ENCODE data around the gene WDFY1.

WDFY1 gene

DNA sequence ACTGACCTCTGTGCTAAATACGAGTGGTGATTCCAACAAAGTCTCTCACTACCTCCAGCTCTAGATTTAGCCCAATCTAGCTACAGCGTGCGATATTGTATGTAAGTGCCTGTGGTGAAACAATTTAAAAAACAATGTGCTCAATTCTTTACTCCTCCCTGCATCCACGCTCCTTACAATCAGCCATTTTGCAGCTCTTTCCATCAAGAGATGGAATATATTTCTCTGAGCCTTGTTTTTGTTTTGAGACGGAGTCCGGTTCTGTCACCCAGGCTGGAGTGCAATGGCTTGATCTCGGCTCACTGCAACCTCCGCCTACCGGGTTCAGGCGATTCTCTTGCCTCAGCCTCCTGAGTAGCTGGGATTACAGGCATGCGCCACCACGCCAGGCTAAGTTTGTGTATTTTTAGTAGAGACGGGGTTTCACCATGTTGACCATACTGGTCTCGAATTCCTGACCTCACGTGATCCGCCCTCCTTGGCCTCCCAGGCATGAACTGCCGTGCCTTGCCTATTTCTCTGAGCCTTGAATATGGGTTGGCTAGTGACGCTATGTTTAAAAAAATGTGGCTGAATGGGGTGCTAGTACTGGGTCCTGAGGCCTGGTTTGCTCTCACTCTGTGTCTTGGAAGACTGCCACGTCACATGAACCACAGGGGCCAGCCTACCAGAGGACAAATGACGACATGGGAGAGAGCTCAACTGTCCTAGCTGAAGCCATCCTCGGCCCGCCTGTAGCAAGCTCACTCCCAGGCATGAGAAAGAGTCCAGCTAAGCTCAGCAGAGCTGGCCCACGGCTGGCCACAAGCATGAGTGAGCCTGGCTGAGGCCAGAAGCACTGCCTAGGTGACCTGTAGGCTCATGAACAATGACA is 14.8 kb downstream of the WDFY1 start:
- no peak for DNase-seq (ENCODE audit: low read depth in 2 of 2, low spot score in 1 of 2)

DNA sequence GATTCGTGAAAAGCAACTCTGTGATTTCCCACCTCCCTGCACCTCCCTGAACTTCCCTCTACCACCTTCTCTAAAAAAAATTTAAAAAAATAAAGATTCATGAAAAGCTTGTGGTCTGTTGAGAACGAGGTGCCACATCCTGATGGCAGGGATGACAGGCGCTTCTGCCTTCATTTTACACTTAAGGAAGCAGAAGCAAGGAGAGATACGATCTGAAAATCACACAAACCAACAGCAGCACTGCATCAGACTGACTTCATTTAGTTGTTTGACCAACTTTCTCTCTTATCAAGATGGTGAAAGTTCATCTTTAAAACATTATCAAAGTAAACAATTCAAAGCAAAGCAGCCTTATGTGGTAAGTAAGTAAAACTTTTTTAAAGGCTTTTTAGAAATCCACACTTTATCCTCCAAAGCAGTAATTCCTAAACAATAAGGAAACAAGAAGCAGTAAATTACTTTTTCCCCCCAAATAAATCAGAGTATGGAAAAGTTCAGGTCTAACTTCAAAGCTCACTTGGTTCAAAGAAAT is 15.5 kb downstream of the WDFY1 start:
- DNase-seq (ENCODE audit: low read depth in 2 of 2, low spot score in 1 of 2): no peak

DNA sequence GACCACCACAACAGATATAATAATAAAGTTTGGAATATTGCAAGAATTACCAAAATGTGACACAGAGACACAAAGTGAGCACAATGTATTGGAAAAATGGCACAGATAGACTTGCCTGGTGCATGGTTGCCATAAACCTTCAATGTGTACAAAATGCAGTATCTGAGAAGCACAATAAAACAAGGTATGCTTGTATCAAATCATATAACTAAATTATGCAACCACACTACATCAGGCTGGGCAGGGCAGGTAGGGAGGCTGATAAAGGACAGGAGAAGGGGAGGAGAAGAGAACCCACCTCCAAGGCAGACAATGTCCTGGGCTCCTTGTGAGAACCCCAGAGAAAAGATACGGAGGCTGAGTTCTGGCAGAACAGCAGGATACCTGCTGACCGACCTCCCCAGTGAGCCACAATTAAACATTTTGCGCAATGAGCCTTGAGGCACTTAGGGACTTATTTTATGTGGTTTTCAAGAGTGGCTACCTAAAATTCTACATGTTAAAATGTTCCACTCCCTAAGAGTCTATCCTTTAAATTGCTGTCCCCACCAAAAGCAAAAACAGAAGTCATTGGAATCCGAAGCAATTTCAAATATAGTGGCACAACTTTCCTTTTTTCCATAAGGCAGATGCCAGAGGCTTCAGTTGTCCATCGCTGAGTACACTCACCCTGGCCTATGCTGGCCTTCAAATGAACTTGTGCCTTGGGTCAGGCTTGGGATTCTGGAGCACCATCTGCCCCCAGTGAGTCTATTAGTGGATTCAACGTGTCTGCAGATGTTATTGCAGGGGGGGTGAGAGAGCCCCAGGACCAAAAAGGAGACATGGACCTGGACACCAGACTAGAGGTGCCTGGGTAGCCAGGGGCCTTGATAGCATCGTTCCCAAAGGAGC is 16.8 kb downstream of the WDFY1 start:
- no peak for DNase-seq (ENCODE audit: low read depth in 2 of 2, low spot score in 1 of 2)

DNA sequence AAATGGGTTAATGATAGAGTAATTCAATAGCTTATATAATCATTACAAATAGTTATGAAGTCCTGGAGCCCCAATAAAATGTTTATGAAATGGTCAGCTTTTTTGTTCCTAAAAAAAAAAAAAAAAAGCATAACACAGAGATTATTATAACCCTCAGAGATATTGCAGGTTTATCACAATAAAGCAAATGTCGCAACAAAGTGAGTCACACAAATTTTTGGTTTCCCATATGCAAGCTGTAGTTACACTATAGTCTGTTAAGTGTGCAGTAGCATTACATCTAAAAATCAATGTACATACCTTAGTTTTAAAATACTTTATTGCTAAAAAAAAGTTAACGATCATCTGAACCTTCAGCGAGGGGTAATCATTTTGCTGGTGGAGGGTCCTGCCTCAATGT is 20.0 kb downstream of the WDFY1 start:
- no peak for DNase-seq (ENCODE audit: low read depth in 2 of 2, low spot score in 1 of 2)

DNA sequence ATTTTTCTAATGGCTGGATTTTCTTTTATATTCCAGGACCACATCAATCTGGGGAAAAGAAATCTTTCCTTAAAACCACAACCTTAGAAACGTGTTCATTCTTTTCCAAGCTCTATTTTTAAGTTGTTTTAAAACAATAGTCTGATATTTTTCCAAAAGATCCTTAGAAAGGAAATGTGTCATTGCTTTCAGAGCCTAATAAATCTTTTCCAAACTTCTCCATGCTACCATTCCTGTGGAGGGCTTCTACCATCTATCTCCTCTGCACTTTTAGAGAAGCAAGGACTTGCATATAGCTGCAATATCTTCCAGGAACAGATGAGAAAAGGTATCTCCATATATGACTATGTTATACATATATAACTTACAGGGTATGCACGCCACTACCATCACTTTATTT is 21.2 kb downstream of the WDFY1 start:
- no peak for DNase-seq (ENCODE audit: low read depth in 2 of 2, low spot score in 1 of 2)

DNA sequence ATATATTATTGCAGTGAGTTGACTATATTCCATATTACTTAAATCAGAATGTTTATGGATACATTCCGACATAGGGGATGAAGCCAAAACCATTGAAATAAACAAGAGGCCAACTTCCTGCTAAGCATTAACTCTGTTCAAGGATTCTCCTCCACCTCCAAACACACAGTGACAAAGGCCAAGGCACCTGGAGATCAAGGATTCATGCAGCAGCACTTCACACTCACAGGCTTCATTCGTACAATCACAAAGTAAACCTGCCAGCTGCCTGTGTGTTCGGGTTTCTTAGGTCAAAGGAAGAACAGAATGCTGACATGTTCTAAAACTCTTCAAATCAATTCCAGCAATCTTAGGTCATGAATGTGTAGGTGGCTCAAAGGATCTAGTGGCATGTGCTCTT is 22.8 kb downstream of the WDFY1 start:
- no peak for DNase-seq (ENCODE audit: low read depth in 2 of 2, low spot score in 1 of 2)

DNA sequence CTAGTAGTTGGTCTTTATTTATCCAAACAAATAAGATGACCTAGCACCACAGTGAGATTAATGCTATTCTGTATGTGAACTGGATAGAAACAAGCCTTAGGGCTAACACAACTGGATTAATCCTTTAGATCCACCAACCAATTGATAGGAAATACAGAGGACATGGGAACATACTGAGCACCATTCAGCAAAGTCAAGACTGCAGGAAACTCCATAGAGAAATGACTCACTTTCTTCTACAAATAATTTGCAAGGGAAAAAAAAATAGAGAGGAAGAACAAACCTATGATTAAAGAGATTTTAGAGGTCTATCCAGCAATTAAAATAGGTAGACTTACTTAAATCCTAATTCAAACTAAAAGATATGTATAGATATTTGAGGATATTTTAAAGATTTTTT is 23.9 kb downstream of the WDFY1 start:
- DNase-seq (ENCODE audit: low read depth in 2 of 2, low spot score in 1 of 2): no peak

DNA sequence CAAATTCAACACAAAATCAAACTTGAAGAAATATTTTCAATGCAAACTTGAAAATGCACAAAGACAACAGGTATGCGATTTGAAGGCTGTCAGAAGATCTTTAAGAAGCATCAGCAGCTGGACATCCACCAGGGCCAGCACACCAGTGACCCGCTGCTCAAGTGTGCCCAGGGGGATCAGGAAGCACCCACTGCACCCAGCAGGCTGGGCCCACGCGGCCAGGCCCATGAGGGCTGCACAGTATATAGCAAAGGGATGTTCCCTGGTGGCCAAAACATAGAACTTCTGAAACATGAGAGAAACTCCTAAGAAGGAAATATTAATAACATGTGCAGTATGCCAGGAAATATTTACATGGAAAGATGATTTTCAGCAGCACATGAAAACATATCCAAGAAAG is 25.0 kb downstream of the WDFY1 start:
- no peak for DNase-seq (ENCODE audit: low read depth in 2 of 2, low spot score in 1 of 2)

DNA sequence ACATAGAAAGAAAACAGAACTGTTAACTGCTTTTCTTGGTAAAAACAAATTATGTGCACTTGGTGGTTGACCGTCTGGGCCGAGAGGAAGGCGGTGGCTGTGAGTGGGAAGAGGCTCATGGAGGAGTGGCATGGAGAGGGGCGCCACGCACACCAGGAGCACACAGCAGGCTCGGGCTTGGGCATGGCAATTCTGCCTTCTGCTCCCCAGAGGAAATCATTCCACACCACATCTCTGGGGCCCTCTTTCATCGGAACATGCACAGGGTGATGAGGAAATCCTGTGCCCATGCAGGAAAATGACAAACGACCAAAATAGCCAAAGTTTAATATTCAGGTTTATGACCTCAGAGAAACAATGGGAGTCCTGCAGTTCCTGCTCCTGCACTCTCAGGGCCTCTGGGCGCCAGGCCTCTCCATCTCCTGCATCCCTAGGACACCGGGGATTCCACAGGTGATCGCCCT is 26.4 kb downstream of the WDFY1 start:
- no peak for DNase-seq (ENCODE audit: low read depth in 2 of 2, low spot score in 1 of 2)

DNA sequence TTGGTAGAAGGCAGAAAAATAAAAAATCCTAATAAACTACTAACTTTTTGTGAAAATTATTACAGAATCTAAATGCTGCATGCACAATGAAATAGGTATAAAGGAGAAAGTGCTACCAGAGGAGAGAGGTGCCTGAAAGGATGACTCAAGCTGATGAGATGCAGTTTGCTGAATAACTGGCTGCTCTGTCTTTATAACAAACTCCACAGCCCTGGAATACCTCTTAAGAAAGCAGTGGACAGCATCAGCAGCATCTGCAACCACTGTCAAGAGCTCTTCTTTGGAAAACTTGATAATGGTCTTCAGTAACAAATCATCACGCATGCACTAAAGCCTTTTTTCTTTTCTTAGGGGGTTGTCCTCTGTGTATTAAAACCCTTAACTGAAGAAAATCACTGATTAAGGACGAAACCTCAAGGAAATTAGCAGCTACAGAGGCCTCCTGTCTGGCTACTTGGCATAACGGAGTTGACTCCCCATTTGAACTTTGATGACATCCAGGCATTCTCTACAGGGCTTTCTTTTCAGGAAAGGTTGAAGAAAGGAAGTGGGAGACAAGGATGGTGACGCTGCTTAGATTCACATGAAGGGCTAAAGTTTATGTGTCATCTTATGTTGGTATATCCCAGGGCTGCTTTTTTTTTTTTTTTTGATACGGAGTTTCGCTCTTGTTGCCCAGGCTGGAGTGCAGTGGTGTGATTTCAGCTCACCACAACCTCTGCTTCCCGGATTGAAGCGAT is 28.8 kb downstream of the WDFY1 start:
- DNase-seq (ENCODE audit: low read depth in 2 of 2, low spot score in 1 of 2): no peak

DNA sequence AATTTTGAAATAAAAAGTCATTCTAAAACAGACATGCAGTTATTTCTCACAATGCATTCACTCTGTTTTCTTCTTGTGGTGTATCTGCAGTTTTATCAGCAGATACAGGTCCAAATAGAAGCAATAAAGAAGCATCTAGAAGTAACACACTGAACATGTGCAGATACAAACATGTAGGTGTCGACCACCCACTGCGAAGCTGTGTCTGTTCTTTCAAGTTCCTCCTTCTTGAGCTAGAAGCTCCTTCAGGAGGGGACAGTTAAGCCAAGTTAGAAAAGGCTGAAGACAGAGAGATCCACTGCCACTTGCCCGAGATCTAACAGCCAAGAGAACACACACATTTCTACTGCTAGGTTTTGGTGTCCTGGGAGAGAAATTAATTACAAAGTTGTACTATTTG is 30.1 kb downstream of the WDFY1 start:
- no peak for DNase-seq (ENCODE audit: low read depth in 2 of 2, low spot score in 1 of 2)

DNA sequence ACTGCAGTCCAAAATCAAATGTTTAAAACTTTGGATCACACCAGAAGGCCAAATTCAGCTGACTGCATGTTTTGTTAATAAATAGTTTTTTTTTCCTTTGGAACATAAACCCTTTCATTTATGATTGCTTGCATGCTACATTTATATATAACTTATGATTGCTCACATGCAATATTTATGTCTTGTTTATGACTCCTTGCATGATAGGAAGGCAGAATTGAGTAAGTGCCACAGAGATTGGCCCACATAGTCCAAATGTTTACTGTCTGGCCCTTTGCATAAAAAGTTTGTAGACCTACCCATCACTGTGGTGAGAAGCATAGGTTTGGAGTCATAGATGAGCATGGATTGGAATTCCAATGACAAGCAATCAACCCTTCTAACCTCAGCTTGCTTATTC is 30.8 kb downstream of the WDFY1 start:
- DNase-seq (ENCODE audit: low read depth in 2 of 2, low spot score in 1 of 2): no peak

DNA sequence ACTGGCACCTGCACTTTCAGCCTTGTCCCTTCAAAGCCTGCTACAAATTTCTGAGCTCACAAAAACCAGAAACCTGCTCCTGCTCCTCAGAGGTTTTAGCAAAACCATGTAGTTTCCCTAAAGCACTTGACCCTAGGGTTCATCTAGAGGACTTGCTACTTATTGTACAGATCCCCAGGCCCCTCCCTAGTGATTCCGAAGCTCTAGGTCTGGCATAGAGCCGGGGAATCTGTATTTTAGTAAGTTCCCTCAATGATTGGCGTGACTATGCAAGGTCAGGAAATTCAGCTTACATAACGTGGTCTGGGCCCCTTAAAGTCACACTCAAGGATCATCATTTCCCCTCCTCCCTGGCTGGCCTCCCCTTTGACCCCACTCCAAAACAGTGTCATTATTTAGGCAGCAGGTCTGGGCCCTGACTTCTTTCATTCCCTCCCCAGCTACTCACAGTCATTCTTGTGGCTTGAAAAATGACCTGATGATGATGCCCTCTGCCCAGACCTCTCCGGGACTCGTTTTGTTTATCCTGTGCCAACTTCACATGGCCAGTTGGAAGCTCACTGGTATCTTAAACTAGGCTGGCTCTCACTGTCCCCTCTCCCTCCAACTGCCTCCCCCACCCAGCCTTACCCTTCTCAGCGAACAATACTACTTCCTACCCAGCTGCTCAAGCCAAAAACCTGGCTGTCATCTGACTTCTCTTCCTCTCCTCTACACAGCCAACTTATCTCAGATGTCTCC is 36.0 kb downstream of the WDFY1 start:
- no peak for DNase-seq (ENCODE audit: low read depth in 2 of 2, low spot score in 1 of 2)

DNA sequence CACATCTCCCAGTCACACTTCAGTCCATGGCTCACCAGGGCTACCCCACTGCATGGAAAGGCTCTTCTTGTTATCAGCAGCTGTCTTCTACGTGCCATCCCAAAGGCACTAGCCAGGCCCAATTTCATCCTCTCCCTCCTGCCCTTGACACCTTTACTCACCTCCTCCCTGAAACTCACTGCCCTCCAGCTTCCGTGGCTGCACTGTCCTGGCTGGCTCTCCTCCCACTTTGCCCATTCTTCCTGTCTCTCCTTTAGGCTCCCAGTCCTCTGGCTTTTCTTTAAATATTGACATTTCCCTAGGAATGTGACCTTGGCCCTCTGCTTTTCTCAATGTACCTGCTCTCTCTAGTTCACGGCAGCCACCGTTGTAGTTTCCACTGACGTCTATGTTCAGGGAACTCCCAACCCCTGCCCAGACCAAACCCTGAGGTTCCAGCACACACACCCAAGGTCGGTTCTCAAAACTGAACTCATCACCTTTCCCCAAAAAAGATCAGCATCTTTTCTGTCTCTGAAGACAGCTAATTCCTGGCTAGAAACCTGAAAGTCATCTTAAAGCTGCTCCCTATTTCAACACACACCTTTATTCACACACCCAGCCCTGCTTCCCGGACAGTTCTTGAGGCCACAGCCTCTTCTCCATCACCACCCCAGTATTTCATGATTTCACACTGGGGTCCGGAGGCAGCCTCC is 36.7 kb downstream of the WDFY1 start:
- DNase-seq (ENCODE audit: low read depth in 2 of 2, low spot score in 1 of 2): no peak

DNA sequence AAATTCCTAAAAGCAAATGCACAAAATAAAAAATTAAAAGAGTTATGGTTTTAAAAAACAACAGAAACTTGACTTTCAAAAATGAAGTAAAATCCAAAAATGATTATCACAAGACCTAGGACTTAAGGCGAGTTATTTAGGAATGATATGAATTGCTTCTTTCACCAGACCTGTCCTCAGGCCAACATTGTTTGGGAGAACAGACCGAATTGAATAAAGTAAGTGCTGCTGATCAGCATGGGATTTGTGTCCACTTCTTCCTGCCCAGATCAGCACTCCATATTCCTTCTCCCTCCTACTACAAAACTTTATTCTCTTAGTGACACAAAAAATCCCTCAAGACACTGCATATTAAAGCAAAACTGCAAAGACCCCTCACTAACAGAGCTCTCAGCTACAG is 39.1 kb downstream of the WDFY1 start:
- no peak for DNase-seq (ENCODE audit: low read depth in 2 of 2, low spot score in 1 of 2)

DNA sequence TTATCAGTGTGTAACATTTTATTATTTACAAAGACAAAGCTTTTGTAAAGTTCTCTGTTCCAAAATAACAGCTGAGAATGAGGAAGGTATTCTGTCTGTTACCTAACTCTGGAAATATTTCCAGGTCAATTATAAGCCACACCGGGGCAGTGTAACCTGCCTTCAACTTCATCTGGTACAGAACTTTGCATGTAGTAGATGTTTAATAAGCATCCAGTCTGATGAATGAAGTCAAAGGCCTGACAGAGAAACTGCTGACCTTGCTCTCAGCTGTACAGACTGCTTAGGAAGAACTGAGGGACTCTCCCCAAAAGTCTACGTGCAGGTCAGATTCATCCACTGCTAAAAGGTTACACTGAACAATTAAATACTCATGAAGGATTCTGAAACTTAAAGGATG is 43.3 kb downstream of the WDFY1 start:
- no peak for DNase-seq (ENCODE audit: low read depth in 2 of 2, low spot score in 1 of 2)

DNA sequence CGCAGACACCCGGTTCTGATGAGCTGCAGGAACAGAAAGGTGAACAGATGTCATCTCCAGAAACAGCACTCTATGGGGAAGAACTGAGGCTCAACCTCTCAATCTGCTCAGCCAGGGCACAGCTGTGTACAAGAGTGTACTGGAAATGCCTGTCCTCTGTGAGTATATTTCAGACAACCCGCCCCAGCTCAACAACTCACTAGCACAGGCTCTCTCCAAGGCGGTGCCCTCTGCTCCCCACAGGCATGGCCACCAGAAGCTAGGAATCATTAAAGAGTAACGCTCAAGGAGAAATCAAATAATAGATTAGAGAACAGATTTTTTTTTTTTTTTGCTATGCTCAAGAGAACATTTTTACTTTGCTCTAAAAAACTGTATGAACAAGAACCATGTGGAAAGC is 43.8 kb downstream of the WDFY1 start:
- DNase-seq (ENCODE audit: low read depth in 2 of 2, low spot score in 1 of 2): no peak

DNA sequence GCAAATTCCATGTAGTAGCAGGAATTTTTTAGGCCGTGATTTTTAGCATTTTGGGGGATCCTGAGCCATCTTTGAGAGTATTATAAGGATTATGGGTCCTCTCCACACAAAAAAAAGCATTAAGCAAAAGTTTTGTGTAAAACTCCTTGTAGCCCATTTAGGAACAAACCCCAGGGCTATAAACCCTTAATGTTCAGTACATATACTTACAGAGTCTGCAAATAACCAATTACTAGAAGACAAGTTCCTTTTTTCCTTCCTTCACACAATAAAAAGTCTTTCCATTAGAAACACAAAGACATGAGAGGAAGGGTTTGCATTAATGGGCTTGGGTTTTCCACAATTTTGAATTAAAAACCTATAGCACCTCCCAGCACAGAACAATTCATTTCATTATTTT is 44.6 kb downstream of the WDFY1 start:
- DNase-seq (ENCODE audit: low read depth in 2 of 2, low spot score in 1 of 2): no peak

DNA sequence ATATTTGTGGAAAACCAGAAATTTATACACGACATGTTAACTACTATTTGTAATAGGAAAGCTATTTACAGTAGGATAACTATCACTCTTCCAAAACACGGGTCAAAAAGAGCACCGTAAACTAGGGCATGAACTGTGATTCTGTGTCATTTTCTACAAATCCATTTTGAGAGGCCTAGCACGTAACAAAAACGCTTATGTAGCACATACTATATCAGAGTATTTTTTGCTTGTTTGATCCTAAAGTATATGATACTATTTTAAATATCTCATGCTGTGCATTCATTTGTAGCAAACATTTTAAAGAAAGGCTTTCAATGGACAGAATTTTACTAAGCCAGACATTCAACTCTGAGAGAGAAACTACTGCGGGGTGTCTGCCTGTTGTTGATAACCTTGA is 45.1 kb downstream of the WDFY1 start:
- no peak for DNase-seq (ENCODE audit: low read depth in 2 of 2, low spot score in 1 of 2)

Measured in stimulated activated CD8-positive, alpha-beta memory T cell treated with anti-CD3 and anti-CD28 coated beads, Interleukin-4, amount 100 ng/mL, for 4 hours (primary cell).